K562 (cell line): ENCODE results near the gene DNAI1.

Experiments used
- FIP1L1 ChIP-seq: fragments of 200-400 bp; formaldehyde crosslinking; IDR thresholded peaks from 2 replicates; pipeline ENCODE4 v1.6.1; 2018; ENCODE audit warnings: mild to moderate bottlenecking, low read depth, low read length; ENCODE audit not compliant: poor library complexity, severe bottlenecking
- PTBP1 ChIP-seq: fragments of 200-400 bp; formaldehyde crosslinking; IDR thresholded peaks from 2 replicates; pipeline ENCODE4 v1.6.1; 2017; ENCODE audit warnings: low read depth, low read length
- TAF1 ChIP-seq: IDR thresholded peaks from 2 replicates; pipeline ENCODE4 v1.6.1; 2011; ENCODE audit warnings: mild to moderate bottlenecking, low read length, moderate library complexity; ENCODE audit not compliant: insufficient read depth, control insufficient read depth, severe bottlenecking; ENCODE audit errors: extremely low read depth
- ZFP30 ChIP-seq: fragments of 250-450 bp; sonication (Bioruptor Pico); IDR thresholded peaks from 2 replicates; pipeline ENCODE4 v1.8.0; 2022; ENCODE audit warnings: moderate library complexity, mild to moderate bottlenecking, inconsistent platforms, borderline replicate concordance
- ZFP36 ChIP-seq: fragments of 150-350 bp; IDR thresholded peaks from 2 replicates; pipeline ENCODE4 v1.6.1; 2018; ENCODE audit warnings: low read length, low read depth; ENCODE audit not compliant: partially characterized antibody
- ZSCAN29 ChIP-seq: fragments of 450-650 bp; IDR thresholded peaks from 2 replicates; pipeline ENCODE4 v1.6.1; 2017
- TF ChIP-seq, protein P1 (sequence below), 3 experiments: IDR thresholded peaks in 2 of 3; conservative IDR thresholded peaks in 1 of 3; 2 replicates each; pipeline ENCODE4 v1.5.1; 2011 to 2012; ENCODE audit warnings: low read length in 3 of 3, mild to moderate bottlenecking in 3 of 3, control low read depth in 2 of 3, improper control_type of control experiment in 1 of 3, inconsistent platforms in 1 of 3, low read depth in 1 of 3, mixed read lengths in 1 of 3, moderate library complexity in 1 of 3; ENCODE audit not compliant: insufficient read depth in 2 of 3
- TF ChIP-seq, protein P2 (sequence below): fragments of 250-450 bp; sonication (Bioruptor Pico); IDR thresholded peaks from 2 replicates; pipeline ENCODE4 v1.4.0; 2020; ENCODE audit warnings: mild to moderate bottlenecking
- TF ChIP-seq, protein P3 (sequence below): sonication (generic); formaldehyde crosslinking; IDR thresholded peaks from 2 replicates; pipeline ENCODE4 v1.8.1; 2022; ENCODE audit warnings: missing genetic modification reagents

DNA sequence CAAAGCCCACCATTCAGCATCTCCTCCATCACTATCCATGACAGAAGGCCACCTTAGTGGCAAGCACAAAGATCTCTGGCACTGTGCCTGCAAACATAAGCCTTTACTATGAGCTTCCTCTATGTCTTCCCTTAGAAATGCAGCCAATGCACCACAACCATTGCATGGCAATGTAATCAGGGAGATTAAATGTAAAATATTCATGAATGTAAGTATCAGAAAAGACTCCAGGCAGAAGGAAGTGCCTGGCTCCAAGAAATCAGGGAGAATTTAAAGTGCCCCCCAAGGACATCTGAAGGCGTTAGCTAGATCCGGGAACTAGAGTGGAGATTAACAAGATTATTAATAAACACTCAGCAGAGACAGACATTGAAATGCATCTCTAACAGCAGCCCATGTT lies 49.5 kb upstream of the DNAI1 start:
- TF ChIP-seq, protein P1, sequence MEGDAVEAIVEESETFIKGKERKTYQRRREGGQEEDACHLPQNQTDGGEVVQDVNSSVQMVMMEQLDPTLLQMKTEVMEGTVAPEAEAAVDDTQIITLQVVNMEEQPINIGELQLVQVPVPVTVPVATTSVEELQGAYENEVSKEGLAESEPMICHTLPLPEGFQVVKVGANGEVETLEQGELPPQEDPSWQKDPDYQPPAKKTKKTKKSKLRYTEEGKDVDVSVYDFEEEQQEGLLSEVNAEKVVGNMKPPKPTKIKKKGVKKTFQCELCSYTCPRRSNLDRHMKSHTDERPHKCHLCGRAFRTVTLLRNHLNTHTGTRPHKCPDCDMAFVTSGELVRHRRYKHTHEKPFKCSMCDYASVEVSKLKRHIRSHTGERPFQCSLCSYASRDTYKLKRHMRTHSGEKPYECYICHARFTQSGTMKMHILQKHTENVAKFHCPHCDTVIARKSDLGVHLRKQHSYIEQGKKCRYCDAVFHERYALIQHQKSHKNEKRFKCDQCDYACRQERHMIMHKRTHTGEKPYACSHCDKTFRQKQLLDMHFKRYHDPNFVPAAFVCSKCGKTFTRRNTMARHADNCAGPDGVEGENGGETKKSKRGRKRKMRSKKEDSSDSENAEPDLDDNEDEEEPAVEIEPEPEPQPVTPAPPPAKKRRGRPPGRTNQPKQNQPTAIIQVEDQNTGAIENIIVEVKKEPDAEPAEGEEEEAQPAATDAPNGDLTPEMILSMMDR (IDR thresholded peaks at IDR 0.05 in 2 of 3, conservative IDR thresholded peaks at IDR 0.05 in 1 of 3; ENCODE audit: insufficient read depth in 2 of 3, low read depth in 1 of 3, low read length in 3 of 3): no peak
- TF ChIP-seq ZFP30: no peak
- no peak for TF ChIP-seq PTBP1
- no peak for TF ChIP-seq FIP1L1
- TF ChIP-seq, protein P2, sequence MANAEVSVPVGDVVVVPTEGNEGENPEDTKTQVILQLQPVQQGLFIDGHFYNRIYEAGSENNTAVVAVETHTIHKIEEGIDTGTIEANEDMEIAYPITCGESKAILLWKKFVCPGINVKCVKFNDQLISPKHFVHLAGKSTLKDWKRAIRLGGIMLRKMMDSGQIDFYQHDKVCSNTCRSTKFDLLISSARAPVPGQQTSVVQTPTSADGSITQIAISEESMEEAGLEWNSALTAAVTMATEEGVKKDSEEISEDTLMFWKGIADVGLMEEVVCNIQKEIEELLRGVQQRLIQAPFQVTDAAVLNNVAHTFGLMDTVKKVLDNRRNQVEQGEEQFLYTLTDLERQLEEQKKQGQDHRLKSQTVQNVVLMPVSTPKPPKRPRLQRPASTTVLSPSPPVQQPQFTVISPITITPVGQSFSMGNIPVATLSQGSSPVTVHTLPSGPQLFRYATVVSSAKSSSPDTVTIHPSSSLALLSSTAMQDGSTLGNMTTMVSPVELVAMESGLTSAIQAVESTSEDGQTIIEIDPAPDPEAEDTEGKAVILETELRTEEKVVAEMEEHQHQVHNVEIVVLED (CRISPR knock-in tag): no peak
- TF ChIP-seq TAF1: no peak
- no peak for TF ChIP-seq ZSCAN29
- no peak for TF ChIP-seq ZFP36
- TF ChIP-seq, protein P3, sequence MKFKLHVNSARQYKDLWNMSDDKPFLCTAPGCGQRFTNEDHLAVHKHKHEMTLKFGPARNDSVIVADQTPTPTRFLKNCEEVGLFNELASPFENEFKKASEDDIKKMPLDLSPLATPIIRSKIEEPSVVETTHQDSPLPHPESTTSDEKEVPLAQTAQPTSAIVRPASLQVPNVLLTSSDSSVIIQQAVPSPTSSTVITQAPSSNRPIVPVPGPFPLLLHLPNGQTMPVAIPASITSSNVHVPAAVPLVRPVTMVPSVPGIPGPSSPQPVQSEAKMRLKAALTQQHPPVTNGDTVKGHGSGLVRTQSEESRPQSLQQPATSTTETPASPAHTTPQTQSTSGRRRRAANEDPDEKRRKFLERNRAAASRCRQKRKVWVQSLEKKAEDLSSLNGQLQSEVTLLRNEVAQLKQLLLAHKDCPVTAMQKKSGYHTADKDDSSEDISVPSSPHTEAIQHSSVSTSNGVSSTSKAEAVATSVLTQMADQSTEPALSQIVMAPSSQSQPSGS (CRISPR knock-in tag): no peak
